Immature natural killer cell (primary cell): ENCODE data around the gene LSM8. TPM values are rescaled to one million over a fixed set of nuclear protein-coding genes. Genes with fewer than 3 reads are reported as not detected.

Source experiments
- DNase-seq, 3 donors: peaks; one replicate each; pipeline ENCODE4 v3.0.0; 2022; ENCODE audit warnings: mixed read lengths in 1 of 3
- H3K27ac Mint-ChIP-seq, 6 donors: one replicate each; pipeline ENCODE4 v1.8.0; 2020; ENCODE audit warnings: mixed read lengths in 6 of 6, mild to moderate bottlenecking in 5 of 6, inconsistent platforms in 4 of 6, moderate library complexity in 3 of 6
- H3K27me3 Mint-ChIP-seq, 3 donors: one replicate each; pipeline ENCODE4 v1.8.0; 2020 to 2021; ENCODE audit warnings: low read depth in 3 of 3, mild to moderate bottlenecking in 3 of 3, mixed read lengths in 3 of 3, moderate library complexity in 3 of 3, inconsistent platforms in 1 of 3
- H3K36me3 Mint-ChIP-seq, 3 donors: one replicate each; pipeline ENCODE4 v1.8.0; 2020; ENCODE audit warnings: mixed read lengths in 3 of 3, inconsistent platforms in 2 of 3, mild to moderate bottlenecking in 2 of 3
- H3K4me1 Mint-ChIP-seq, 2 donors: one replicate each; pipeline ENCODE4 v1.8.0; 2020; ENCODE audit warnings: inconsistent platforms in 2 of 2, mild to moderate bottlenecking in 2 of 2, mixed read lengths in 2 of 2, moderate library complexity in 1 of 2
- H3K4me3 Mint-ChIP-seq, 5 donors: one replicate each; pipeline ENCODE4 v1.8.0; 2020; ENCODE audit warnings: mild to moderate bottlenecking in 5 of 5, mixed read lengths in 5 of 5, inconsistent platforms in 3 of 5, moderate library complexity in 3 of 5
- H3K9me3 Mint-ChIP-seq, 6 donors: one replicate each; pipeline ENCODE4 v1.8.0; 2020; ENCODE audit warnings: mild to moderate bottlenecking in 6 of 6, mixed read lengths in 6 of 6, inconsistent platforms in 4 of 6, moderate library complexity in 3 of 6
- polyA plus RNA-seq, 3 donors: library from polyadenylated mRNA; unstranded; fragments of 300-500 nt; fragmentation: Illumina TruSeq; gene quantifications; one replicate each; pipeline ENCODE4 v1.2.3, GENCODE V29; 2021

The LSM8 gene
- polyA plus RNA-seq, 3 donors from 2014 or later, result 22.7 to 53.1 (median 25.4) TPM

- DNase-seq, result peak in 1 of 3 donors; percentile 4
- Mint-ChIP-seq H3K36me3 (peaks cover 0 to 4% (median 0%) of the 10 kb centered on the region in 3 donors), H3K4me1 (peaks cover 42 to 54% of the 10 kb centered on the region in 2 donors)
Measured at GRCh38 chr7:118182593-118183427, 1.2 kb upstream of the LSM8 start.

GRCh38 chr7:118183428-118183785 is 557 bp upstream of the LSM8 start:
- DNase-seq, result no peak
- H3K4me1 Mint-ChIP-seq, result peaks cover 44 to 60% of the 10 kb centered on the region in 2 donors
- peak overlapping the region; percentile 98 to 100 (median 98) for H3K27ac Mint-ChIP-seq
- H3K9me3 Mint-ChIP-seq, result no peaks in the 10 kb centered on the region
- peaks cover 0 to 9% (median 5%) of the 10 kb centered on the region in 3 donors for H3K36me3 Mint-ChIP-seq
- peak overlapping the region; percentile 91 to 99 (median 95) for H3K4me3 Mint-ChIP-seq
- H3K27me3 Mint-ChIP-seq, result peaks cover 7 to 21% (median 8%) of the 10 kb centered on the region in 3 donors

More at GRCh38 chr7:118182593-118183427, 1.2 kb upstream of the LSM8 start:
- H3K27ac Mint-ChIP-seq, result peak overlapping the region; percentile 98 to 100 (median 98)
- H3K9me3 Mint-ChIP-seq, result no peaks in the 10 kb centered on the region
- H3K4me3 Mint-ChIP-seq, result peak overlapping the region; percentile 91 to 99 (median 95)
- peaks cover 7 to 20% (median 8%) of the 10 kb centered on the region in 3 donors for H3K27me3 Mint-ChIP-seq

- peak overlapping the region; percentile 91 to 99 (median 95) for H3K4me3 Mint-ChIP-seq
- peaks cover 7 to 21% (median 8%) of the 10 kb centered on the region in 3 donors for H3K27me3 Mint-ChIP-seq
- peaks cover 44 to 62% of the 10 kb centered on the region in 2 donors for H3K4me1 Mint-ChIP-seq
- no peaks in the 10 kb centered on the region for H3K9me3 Mint-ChIP-seq
- peak overlapping the region; percentile 98 to 100 (median 98) for H3K27ac Mint-ChIP-seq
- no peak for DNase-seq
- peaks cover 0 to 9% (median 7%) of the 10 kb centered on the region in 3 donors for H3K36me3 Mint-ChIP-seq
Measured at GRCh38 chr7:118184565-118184940, 589 bp downstream of the LSM8 start.

GRCh38 chr7:118185163-118185860 is 1.3 kb downstream of the LSM8 start:
- Mint-ChIP-seq H3K4me3 (peak overlapping the region; percentile 91 to 99 (median 95)), H3K36me3 (peaks cover 0 to 10% (median 9%) of the 10 kb centered on the region in 3 donors), H3K9me3 (no peaks in the 10 kb centered on the region), H3K27ac (peak overlapping the region; percentile 46 to 98 (median 93)), H3K27me3 (peaks cover 6 to 21% (median 7%) of the 10 kb centered on the region in 3 donors), H3K4me1 (peaks cover 44 to 68% of the 10 kb centered on the region in 2 donors)
- DNase-seq, result no peak

- Mint-ChIP-seq H3K4me1 (peaks cover 44 to 68% of the 10 kb centered on the region in 2 donors), H3K9me3 (no peaks in the 10 kb centered on the region), H3K36me3 (peaks cover 0 to 10% (median 9%) of the 10 kb centered on the region in 3 donors), H3K4me3 (peak overlapping the region in 4 of 5 donors; percentile 15 to 71 (median 42)), H3K27me3 (peaks cover 6 to 21% (median 7%) of the 10 kb centered on the region in 3 donors), H3K27ac (peak overlapping the region in 5 of 6 donors; percentile 15 to 98 (median 55))
- DNase-seq, result no peak
Measured at GRCh38 chr7:118186501-118186900, 2.5 kb downstream of the LSM8 start.

- Mint-ChIP-seq H3K4me3 (no peak overlapping the region), H3K27me3 (no peaks in the 10 kb centered on the region), H3K36me3 (peaks cover 0 to 13% (median 6%) of the 10 kb centered on the region in 3 donors), H3K9me3 (no peaks in the 10 kb centered on the region), H3K27ac (no peak overlapping the region), H3K4me1 (peaks cover 4 to 13% of the 10 kb centered on the region in 2 donors)
- no peak for DNase-seq
Measured at GRCh38 chr7:118194571-118194970, 10.6 kb downstream of the LSM8 start.

- Mint-ChIP-seq H3K36me3 (peaks cover 0 to 10% (median 6%) of the 10 kb centered on the region in 3 donors), H3K4me1 (peaks cover 4 to 7% of the 10 kb centered on the region in 2 donors), H3K9me3 (no peaks in the 10 kb centered on the region), H3K27ac (peak overlapping the region in 5 of 6 donors; percentile 31 to 75 (median 36)), H3K4me3 (no peak overlapping the region), H3K27me3 (no peaks in the 10 kb centered on the region)
- DNase-seq, result peak; percentile 39 to 42 (median 41)
Measured at GRCh38 chr7:118195837-118196474, 12.0 kb downstream of the LSM8 start.

GRCh38 chr7:118202061-118202460 is 18.1 kb downstream of the LSM8 start:
- Mint-ChIP-seq H3K27ac (peak overlapping the region in 1 of 6 donors; percentile 21), H3K4me3 (no peak overlapping the region), H3K9me3 (no peaks in the 10 kb centered on the region), H3K36me3 (no peaks in the 10 kb centered on the region), H3K27me3 (peaks cover 0 to 2% (median 0%) of the 10 kb centered on the region in 3 donors), H3K4me1 (no peaks in the 10 kb centered on the region)
- DNase-seq, result no peak

- peak overlapping the region; percentile 79 to 93 (median 87) for H3K4me3 Mint-ChIP-seq
- H3K36me3 Mint-ChIP-seq, result no peaks in the 10 kb centered on the region
- peaks cover 8 to 19% (median 11%) of the 10 kb centered on the region in 3 donors for H3K27me3 Mint-ChIP-seq
- peaks cover 13 to 14% of the 10 kb centered on the region in 2 donors for H3K4me1 Mint-ChIP-seq
- H3K27ac Mint-ChIP-seq, result peak overlapping the region in 5 of 6 donors; percentile 17 to 90 (median 45)
- DNase-seq, result peak; percentile 59 to 71 (median 64)
- peaks cover 0 to 1% (median 0%) of the 10 kb centered on the region in 6 donors for H3K9me3 Mint-ChIP-seq
Measured at GRCh38 chr7:118214051-118214832, 30.3 kb downstream of the LSM8 start.

GRCh38 chr7:118214833-118215182 is 30.8 kb downstream of the LSM8 start:
- peak overlapping the region; percentile 79 to 93 (median 87) for H3K4me3 Mint-ChIP-seq
- no peak for DNase-seq
- H3K27ac Mint-ChIP-seq, result peak overlapping the region in 4 of 6 donors; percentile 17 to 90 (median 52)
- H3K4me1 Mint-ChIP-seq, result peaks cover 13 to 14% of the 10 kb centered on the region in 2 donors
- peaks cover 8 to 20% (median 11%) of the 10 kb centered on the region in 3 donors for H3K27me3 Mint-ChIP-seq
- H3K9me3 Mint-ChIP-seq, result peaks cover 0 to 1% (median 0%) of the 10 kb centered on the region in 6 donors
- H3K36me3 Mint-ChIP-seq, result no peaks in the 10 kb centered on the region

- H3K4me3 Mint-ChIP-seq, result no peak overlapping the region
- H3K27me3 Mint-ChIP-seq, result peaks cover 10 to 20% (median 11%) of the 10 kb centered on the region in 3 donors
- H3K27ac Mint-ChIP-seq, result no peak overlapping the region
- H3K36me3 Mint-ChIP-seq, result no peaks in the 10 kb centered on the region
- DNase-seq, result no peak
- H3K4me1 Mint-ChIP-seq, result peaks cover 13 to 14% of the 10 kb centered on the region in 2 donors
- H3K9me3 Mint-ChIP-seq, result peaks cover 0 to 1% (median 0%) of the 10 kb centered on the region in 6 donors
Measured at GRCh38 chr7:118217210-118217619, 33.3 kb downstream of the LSM8 start.

GRCh38 chr7:118218413-118219156 is 34.6 kb downstream of the LSM8 start:
- H3K27ac Mint-ChIP-seq, result no peak overlapping the region
- peaks cover 0 to 1% (median 0%) of the 10 kb centered on the region in 6 donors for H3K9me3 Mint-ChIP-seq
- peaks cover 6 to 14% (median 10%) of the 10 kb centered on the region in 3 donors for H3K27me3 Mint-ChIP-seq
- H3K4me1 Mint-ChIP-seq, result peaks cover 13 to 14% of the 10 kb centered on the region in 2 donors
- H3K36me3 Mint-ChIP-seq, result no peaks in the 10 kb centered on the region
- H3K4me3 Mint-ChIP-seq, result no peak overlapping the region
- DNase-seq, result no peak
